Stimulated activated CD4-positive, alpha-beta T cell treated with anti-CD3 and anti-CD28 coated beads, Interleukin-12 subunit alpha, Interleukin-12 subunit beta, amount 100 ng/mL, for 4 hours (primary cell): Measurements from ENCODE around the gene TRIO.

Source experiments
- DNase-seq: peaks from one replicate; pipeline ENCODE4 v3.0.0-alpha.2; 2020

TRIO gene

DNA sequence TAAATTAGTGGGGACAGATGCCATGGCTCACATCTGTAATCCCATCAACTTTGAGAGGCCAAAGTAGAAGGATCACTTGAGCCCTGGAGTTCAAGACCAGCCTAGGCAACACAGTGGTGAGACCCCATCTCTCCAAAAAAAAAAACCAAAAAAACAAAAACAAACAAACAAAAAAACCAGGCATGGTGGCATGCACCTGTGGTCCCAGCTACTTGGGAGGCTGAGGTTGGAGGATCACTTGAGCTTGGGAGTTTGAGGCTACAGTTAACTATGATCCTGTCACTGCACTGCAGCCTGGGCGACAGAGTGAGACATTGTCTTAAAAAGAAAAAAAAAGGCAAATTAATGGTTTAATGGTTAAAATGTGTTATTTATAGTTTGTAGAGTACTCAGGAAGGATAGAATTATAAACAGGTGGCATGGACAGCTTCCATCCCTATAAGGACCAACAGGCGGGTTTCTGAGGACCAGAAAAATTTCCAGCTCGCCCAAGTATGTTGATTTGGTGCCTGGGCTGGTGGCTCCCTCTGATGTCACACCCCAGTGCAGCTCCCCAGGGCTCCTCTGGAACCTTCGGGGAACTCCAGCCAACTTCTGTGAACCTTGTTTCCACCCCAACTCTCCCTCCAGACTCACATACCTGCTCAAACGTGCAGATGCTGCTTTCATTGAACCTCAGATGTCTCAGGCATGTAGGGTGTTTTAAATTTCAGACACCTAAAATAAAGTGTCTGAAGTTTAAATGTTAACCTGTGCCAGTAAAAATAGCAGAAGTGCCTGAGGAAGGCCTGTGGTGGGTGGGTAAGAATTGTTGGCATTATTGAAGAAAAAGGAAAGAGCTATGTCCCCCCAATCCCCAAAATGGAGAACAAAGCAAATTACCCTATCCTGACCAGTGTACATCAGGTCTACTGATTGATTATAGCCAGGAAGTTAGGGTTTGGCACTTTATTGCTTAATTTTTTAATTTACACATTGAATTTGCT, 69.0 kb downstream of the TRIO start:
- no peak for DNase-seq

DNA sequence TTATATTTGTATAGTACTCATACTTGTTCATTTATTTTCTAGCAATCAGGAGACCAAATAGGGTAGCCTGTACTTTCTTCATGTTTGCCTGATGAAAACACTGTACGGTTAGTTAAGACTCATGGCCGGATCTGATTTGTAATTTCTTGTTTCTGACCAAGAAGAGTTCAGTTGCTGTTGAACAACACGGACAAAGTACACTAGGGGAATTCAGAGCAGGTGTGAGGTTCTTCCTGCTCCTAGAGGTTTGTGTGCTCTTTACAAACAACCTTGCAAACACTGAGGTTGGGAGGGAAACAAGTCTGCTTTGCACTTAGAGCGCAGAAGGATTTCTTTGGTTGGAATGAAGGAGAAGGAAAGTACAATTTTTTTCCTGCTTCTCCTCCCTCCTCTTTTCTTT, 69.7 kb downstream of the TRIO start:
- no peak for DNase-seq

DNA sequence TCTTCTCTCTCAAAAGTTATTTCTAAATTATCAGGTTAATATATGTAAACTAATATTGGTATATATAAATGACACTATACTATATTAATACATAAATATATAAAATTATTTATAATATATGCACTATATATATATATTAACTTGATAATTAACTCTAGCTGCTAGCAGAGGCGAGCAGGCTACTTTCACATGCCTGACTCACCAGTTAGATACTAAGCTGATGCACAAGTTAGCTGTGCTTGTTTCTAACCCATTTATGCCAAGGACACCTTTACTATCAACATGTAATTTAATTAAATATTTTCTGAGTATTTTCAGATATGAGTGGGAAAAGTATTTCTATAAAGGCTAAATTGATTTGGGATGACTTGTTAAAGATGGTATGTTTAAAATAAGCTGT, 70.1 kb downstream of the TRIO start:
- no peak for DNase-seq

DNA sequence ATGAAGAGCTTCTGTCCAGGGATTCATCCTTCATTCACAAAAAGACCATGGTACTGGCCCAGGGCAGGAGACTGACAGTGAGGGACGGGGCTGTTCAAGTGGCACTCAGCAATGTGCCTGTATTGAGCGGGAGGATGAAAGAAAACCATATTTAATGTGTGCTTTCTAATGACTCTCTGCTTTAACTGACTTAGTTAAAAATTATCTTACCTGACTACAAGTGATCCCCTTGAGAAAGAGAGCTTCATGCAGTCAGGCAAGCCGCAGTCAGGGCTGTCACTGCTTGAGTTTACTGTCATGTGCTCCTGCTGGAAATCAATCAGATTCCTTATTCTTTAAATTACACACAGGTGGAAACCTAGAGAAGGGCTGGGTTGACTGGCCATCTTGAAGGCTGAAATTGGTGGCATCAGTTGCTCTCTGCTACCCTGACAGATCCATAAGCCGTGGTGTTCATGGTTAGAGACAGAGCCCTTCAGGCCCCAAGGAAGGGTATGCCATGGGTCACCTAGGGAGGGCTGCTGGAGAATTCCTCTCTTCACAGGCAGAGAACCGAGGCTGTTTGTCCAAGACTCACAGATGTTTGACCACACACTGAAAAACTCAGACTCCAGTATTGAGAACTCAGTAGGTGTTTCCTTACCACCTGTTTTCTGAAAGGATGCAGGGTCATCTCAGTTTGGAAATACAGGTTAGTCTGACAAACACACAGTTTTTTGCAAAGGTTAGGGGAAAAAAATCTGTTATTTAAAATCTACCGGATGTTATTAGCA, 70.9 kb downstream of the TRIO start:
- DNase-seq: no peak

DNA sequence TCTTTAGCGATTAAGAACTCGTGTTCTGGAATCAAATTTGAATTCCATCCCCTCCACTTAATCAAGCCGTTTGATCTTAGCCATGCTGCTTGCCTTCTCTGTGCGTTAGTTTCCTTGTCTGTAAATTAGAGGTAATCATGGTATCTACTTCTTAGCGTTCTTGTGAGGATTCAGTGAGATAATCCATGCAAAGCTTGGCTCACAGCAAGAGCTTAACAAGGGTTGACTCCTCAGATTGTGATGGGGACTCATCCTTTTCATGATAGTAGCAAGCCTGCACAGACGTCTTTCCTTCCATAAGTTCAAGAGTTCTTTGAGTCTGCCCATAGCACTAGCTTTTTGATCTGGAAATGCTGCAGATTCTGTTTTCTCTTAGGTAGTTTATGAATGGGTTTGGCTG, 72.8 kb downstream of the TRIO start:
- DNase-seq: no peak

DNA sequence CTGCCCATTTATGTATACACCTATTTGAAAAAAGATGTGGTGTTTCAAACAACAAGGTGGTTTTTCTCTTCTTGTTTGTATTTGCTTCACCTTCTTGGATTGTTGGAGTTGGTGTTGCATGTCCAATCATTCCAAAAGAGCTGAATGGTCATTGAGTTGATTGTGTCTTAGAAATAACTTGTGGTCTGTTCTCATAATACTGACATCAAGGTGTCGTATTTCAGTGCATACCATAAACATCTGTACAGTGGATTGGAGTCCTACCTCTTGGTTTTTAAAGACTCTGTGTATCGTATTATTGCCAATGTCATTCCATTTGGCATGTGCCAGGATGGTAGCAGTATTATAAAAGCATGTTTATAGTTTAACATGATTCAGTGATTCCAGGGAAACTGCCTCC, 73.2 kb downstream of the TRIO start:
- no peak for DNase-seq

DNA sequence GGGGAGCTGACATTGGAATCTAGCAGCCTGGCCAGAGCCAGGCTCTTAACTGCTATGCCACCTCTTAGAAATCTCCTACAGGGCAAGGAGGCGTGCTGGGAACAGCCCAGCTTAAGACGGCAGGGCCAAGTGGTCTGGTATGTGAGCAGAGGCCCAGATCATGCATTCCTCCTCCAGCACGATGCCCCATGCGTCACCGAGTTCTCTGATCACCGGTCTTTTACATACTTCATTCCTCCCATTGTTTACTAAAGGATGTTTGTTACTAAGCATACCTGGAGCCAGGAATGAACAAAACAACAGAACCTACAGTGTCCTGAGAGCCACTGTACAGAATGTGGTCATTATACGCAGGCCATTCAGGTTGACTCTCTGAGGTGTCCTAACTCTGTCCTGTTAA, 73.8 kb downstream of the TRIO start:
- DNase-seq: no peak

DNA sequence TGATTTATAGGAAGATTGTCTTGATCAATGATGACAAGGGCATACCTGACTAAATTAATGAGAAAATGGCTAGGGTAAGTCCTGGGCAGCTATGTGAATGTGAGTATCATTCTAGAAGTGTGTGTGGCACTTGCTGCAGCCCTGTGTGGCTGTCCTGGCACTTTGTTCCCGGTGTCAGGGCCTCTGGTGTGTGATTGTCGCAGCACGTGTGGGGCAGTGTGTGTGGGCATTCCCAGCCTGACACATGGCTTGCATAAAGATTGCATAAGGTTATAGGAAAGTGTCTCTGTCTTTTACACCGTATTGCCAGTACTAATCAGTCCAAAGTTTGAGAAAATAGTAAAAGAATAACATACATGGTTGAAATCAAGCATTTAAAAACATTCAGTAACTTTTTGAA, 74.4 kb downstream of the TRIO start:
- DNase-seq: no peak

DNA sequence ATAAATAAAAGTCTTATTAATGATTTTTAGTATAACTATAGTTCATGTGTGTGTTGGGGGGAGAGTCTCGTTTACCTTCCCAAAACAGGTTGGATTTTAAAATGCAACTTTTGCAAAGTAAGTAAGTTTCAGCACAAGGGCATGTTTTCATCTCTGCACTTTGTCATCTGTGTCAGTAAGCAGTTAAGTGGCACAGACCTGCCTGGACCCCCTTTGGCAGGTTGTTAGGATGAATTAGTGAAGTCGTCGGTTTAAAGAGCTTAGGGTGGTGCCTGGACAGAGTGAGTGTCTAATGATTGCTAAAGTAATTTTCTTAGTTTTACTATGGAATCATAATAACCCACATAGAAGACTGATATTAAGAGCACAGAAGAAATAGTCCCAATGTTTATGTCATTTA, 74.9 kb downstream of the TRIO start:
- DNase-seq: no peak

DNA sequence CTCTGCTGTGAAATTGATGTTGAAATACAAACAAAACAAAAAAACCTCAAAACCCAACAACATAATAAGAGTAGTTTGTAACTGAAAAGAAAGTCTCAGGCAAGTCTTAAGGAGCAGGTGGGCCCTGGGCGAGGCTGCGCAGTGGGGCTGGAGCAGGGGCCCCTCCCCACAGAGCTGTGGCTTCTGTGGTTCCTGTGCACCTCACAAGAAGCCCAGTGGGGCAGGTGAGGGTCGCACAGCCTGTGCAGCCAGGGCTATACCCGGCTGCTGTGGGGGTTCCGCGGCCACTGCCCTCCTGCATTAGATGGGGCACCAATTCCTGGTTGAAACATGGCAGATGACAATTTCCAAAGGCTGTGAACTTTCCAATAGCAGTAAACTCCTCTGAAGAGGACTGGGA, 75.3 kb downstream of the TRIO start:
- DNase-seq: no peak

DNA sequence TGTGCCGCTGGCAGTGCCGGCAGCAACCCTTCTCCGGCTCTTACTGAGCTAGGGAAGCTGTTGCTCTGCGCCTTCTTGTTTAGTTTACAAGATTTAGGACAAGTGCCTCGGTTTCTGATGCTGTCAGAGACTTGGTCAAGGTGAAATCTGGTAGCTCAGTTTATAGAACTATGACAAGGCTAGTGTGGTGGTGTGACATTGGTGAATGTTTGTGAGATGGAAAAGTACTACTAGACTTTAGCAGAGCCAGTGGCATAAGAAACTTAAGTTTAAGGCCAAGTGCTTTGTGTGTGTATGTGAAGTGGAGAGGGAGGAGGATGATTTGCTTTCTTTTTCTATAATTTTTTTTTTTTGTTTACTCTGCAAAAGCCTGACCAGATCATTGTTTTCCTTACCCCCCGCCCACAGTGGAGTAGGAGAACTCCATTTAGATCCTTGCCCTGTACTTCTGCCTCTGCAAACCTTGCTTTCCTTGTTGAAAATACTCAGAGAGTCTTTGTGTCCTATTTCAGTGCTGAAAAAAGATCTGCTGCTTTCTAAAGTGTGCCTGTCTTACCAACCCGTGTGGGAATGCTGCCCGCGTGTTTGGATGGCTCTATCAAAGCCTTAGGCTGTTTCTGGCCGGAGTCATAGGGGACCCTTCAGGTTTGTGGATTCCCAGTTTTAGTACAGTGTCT, 75.9 kb downstream of the TRIO start:
- no peak for DNase-seq

DNA sequence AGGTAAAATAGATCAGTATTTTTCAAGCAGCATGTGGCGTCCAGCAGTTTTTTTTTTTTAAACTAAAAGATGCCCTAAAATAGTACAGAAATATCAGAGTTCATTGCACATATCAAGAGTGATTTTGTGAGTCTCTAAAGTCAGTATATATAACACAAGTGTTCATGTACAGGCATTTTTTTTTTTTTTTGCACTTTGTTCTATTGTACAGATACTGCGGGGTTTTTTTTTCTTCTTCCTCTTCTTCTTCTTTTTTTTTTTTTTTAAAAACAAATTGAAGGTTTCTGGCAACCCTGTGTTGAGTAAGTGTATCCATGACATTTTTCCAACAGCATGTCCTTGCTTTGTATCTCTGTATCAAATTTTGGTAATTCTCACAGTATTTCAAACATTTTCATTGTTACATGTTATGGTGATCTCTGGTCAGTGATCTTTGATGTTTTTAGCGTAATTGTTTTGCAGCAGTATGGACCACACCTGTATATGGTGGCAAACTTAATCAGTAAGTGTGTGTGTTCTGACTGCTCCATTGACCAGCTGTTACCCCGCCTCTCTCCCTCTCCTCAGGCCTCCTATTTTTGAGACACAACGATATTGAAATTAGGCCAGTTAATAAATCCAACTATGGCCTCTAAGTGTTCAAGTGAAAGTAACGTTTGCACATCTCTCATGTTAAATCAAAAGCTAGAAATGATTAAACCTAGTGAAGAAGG, 76.8 kb downstream of the TRIO start:
- DNase-seq: no peak

DNA sequence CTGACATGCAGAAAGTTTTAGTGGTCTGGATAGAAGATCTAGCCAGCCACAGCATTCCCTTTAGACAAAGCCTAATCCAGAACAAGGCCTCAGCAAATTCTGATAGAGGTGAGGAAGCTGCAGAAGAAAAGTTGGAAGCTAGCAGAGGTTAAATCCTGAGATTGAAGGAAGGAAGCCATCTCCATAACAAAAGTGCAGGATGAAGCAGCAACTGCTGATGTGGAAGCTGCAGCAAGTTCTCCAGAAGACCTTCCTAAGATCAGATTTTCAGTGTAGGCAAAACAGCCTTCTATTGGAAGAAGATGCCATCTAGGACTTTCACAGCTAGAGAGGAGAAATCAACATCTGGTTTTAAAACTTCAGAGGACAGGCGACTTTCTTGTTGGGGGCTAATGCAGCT, 77.5 kb downstream of the TRIO start:
- DNase-seq: no peak

DNA sequence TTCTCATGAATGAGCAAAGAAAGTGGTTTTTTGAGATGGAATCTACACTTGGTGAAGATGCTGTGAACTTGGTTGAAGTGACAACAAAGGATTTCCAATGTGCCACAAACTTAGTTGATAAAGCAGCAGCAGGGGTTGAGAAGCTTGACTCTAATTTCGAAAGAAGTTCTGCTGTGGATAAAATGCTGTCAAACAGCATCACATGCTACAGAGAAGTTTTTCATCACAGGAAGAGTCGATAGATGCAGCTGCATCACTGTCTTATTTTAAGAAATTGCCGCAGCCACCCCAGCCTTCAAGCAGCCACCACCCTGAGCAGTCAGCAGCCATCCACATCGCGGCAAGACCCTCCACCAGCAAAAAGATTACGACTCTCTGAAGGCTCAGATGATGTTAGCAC, 78.6 kb downstream of the TRIO start:
- DNase-seq: no peak

DNA sequence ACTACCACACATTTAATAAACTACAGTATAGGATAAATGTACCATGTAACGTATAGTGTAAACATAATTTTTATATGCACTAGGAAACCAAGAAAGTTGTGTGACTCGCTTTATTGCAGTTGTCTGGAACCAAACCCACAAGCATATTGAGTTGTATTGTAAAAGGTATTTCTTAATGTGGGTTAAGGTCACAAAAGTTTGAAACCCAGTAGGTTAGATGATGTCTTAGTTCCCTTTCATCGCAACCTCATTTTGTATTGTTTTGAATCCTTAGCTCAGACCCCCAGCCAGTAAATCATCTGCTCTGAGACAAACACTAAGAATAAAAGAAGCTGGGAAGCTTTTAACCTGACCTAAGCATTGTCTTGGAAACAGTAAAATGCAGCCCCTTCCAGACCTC, 79.1 kb downstream of the TRIO start:
- no peak for DNase-seq

DNA sequence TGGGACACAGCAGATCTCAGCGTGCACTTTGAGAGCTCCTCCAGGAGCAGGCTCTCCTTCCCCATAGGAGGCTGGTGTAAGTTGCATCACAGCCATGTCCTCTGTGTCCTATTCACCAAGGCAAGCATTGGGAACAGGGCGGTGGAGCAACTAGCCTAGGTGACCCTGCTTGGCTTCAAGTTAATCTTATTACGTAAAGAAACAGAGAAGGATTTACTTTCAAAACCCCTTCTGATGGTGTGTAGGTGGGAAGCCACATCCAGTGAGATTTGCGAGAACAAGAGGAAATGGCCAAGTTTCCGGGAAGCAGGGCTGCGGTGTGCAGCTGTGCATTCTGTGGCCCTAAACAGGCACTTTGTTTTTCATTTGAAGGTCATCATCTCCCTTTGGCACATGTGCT, 80.2 kb downstream of the TRIO start:
- DNase-seq: no peak

DNA sequence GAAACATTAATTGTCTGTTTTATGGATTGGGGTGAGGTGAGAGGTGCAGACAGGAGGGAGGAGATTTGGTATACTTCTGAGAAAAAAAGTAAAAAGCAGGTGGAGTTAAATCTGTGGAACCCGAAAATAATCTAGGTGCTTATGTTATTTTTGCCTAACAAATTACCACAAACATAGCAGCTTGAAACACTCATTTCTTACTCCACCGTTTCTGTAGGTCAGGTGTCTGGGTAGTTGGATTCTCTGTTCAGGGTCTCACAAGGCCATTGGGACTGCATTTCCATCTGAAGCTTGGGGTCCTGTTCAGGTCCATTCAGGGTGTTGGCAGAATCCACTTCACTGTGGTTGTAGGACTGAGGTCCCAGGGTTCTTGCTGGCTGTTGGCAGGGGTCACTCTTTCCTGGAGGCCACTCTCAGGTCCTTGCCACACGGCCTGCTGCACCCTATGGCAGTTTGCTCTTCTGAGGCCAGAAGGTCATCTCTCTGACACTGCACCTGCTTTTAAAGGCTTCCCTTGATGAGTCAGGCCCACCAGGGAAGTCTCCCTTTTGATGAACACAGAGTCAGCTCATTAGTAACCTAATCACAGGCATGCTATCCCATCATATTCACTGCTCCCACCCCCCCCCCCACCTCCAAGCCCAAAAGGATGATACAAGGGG, 82.2 kb downstream of the TRIO start:
- no peak for DNase-seq

DNA sequence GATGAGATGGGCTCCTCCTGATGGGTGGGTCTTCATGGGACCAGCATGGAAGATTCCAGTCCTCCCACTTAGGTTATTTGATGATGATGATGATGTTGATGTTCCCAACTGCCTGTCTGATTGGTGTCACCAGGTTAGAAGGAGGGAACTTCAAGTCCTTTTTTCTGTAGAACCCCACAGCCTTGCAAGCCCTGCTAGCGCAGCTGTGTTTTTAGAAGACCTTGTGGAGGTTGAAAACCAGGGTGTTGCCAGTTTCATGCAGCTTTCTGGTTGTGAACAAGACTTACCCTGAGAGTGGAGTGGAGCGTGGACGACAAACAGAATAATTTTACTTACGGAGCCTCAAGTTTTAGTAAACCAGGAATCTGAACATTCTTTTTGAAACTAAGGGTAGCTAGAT, 83.0 kb downstream of the TRIO start:
- DNase-seq: no peak

DNA sequence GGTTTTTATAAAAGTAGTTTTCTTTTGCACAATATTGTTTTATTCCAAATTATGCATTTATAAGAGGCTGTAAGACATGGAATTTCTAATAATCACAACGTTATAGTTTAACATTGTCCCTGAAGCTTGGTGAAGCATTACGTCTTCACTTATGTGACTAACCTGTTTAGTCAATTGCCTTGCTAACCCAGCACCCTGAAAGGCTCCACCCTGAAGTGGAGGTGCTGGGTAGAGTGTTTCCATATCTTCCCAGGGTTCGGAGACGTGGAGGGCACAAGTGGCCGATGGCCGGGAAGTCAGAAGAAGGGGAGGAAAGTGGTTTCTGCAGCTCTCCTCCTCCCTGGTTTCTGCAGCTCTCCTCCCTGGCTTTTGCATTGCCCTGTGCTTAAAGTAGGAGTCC, 83.4 kb downstream of the TRIO start:
- DNase-seq: no peak

DNA sequence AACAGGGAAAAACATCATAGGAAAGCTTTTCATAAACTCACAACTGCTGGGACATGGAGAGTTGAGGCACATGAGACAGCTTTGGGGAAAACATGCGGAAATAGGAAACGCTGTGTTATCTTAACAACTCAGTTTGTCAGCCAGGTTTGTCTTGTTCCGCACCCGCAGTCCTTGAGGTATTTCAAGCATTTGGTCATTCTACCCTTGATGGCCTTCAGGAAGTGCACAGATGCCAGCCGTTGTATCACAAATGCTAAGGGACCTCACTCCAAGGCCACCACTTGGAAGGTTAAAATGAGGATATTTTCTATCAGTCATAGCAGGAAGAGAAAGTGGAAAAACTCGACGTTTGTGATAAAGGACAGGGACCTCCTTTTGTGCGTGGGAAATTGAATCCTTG, 83.8 kb downstream of the TRIO start:
- no peak for DNase-seq

DNA sequence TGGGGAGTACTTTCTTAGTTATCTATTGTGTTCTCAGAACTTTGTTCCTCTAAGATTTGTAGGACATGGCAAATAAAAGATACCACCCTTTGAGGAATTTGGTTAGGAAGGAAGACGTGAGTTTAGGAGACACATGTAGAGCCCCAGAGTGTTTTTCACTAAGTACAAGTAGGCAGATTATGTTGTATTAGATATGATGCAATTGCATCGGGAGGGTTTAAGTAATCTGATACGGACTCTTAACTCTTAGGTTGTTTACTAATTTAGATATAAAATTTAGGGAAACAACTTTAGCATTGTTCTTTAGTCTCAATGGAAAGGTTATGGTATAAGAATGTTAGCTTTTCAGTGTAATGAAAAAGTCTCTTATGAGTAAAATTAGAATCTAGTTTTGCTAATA, 84.4 kb downstream of the TRIO start:
- DNase-seq: no peak

DNA sequence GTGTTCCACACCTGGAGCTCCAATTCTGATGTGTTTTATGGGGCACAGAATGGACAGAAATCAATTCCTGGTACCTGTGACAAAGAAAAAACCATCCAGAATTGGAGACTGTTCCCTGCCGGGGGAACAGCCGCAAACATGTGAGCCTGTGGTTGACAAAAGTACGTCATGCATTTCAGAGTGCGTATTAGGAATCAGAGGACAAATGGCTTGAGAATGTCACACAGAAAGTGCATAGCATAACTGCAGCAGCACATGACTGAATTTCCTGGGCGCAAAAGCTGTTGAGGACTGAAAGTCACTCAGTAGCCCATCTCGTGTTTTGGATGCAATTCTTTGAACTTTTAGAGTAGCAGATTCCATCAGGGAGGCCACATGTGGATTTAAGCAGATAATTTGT, 85.1 kb downstream of the TRIO start:
- no peak for DNase-seq

DNA sequence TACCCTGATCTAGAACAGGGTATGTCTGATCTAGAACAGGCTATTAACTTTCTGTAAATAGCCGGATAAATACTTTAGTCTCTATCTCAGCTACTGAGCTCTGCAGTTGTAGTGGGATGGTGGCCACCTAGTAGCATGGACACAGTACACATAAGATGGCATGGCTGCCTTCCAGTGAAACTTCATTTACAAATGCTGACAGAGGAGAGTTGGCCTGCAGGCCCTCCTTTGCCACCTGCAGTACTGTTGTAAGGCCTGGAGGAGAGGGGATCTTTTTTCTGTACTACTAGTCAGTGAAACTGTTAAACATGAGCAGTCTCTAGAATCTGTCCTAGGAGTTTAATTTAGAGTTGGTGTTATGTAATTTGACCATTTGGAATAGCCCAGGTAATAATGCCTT, 86.0 kb downstream of the TRIO start:
- DNase-seq: no peak
